ENCODE measurements around the gene MMEL1. TPM values are rescaled to one million over a fixed set of nuclear protein-coding genes. Genes with fewer than 3 reads are reported as not detected.

The MMEL1 gene
- total and polyA plus RNA-seq, 2 of the 13 experiments (the other 11 are each of a cell fraction or from before 2014, with no cell fraction given), result 0.48 TPM; not detected in 1

GRCh38 chr1:2633936-2634491, 1.2 kb upstream of the MMEL1 start (continued):
- TF ChIP-seq ARHGAP35 (CRISPR knock-in tag; IDR thresholded peaks at IDR 0.05; ENCODE audit: borderline replicate concordance) (no peak), RXRA (CRISPR knock-in tag; IDR thresholded peaks at IDR 0.05) (0 out of 2 replicates have a peak, but pooled peaks have one; percentile 21), TEAD2 (CRISPR knock-in tag; IDR thresholded peaks at IDR 0.05) (no peak), MAFG (CRISPR knock-in tag; IDR thresholded peaks at IDR 0.05) (no peak), ATM (IDR thresholded peaks at IDR 0.05; ENCODE audit: borderline replicate concordance) (no peak), ZFP91 (CRISPR knock-in tag; IDR thresholded peaks at IDR 0.05; ENCODE audit: borderline replicate concordance) (peak; percentile 23; the same call in 1 of the 2 replicates), NFAT5 (CRISPR knock-in tag; IDR thresholded peaks at IDR 0.05) (no peak), SIX1 (CRISPR knock-in tag; IDR thresholded peaks at IDR 0.05; ENCODE audit: borderline replicate concordance) (no peak), ELK4 (CRISPR knock-in tag; IDR thresholded peaks at IDR 0.05; ENCODE audit: borderline replicate concordance) (no peak), RBM22 (optimal IDR thresholded peaks at IDR 0.05; ENCODE audit: low read length) (no peak), GABPB1 (CRISPR knock-in tag; IDR thresholded peaks at IDR 0.05) (no peak; the same call in 1 of the 2 replicates), ELF3 (CRISPR knock-in tag; IDR thresholded peaks at IDR 0.05) (peak; percentile 17; the same call in 1 of the 2 replicates), ZNF558 (CRISPR knock-in tag; IDR thresholded peaks at IDR 0.05; ENCODE audit: borderline replicate concordance) (0 out of 2 replicates have a peak, but pooled peaks have one; percentile 41), HMGXB4 (CRISPR knock-in tag; IDR thresholded peaks at IDR 0.05; ENCODE audit: borderline replicate concordance in 1 of 2, low read depth in 1 of 2) (no peak), ZNF557 (CRISPR knock-in tag; IDR thresholded peaks at IDR 0.05) (no peak), ZNF839 (CRISPR knock-in tag; IDR thresholded peaks at IDR 0.05; ENCODE audit: borderline replicate concordance) (no peak), HMGA1 (CRISPR knock-in tag; conservative IDR thresholded peaks at IDR 0.05) (no peak), NR2F2 (IDR thresholded peaks at IDR 0.05; ENCODE audit: borderline replicate concordance, low read depth) (no peak), ZNF660 (CRISPR knock-in tag; IDR thresholded peaks at IDR 0.05; ENCODE audit: borderline replicate concordance, low read depth) (no peak), POLR2A (IDR thresholded peaks at IDR 0.05; ENCODE audit: insufficient read depth in 1 of 2, low read depth in 2 of 2, low read length in 2 of 2) (no peak), ZFP90 (CRISPR knock-in tag; IDR thresholded peaks at IDR 0.05; ENCODE audit: borderline replicate concordance) (no peak)

Measured in HepG2 (cell line).